SK-N-MC (cell line): ENCODE measurements around the gene SLC9A1.

Experiments
- EZH2 ChIP-seq: fragments of 200-600 bp; sonication (generic); IDR thresholded peaks from one replicate; pipeline ENCODE4 v1.6.1; 2017; ENCODE audit warnings: antibody characterized with exemption
- POLR2AphosphoS5 ChIP-seq: IDR thresholded peaks from 2 replicates; pipeline ENCODE4 v1.6.1; 2012; ENCODE audit warnings: mild to moderate bottlenecking, low read depth, low read length, borderline replicate concordance

DNA sequence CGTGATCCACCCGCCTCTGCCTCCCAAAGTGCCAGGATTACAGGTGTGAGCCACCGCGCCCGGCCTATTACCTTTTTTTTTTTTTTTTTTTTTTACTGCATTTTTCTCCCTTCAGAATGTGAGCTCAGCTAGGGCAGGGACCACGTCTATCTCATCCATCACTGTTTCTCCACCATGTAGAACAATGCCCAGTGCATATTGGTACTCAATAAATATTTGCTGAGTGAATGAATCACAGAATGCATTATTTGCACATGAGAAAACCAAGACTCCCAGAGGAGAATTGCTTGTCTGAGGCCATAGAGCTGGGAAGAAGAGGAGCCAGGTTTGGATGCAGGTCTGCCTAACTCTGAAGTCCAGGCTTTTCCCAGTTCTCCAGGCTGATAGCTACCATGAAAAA lies 8.2 kb upstream of the SLC9A1 start:
- TF ChIP-seq POLR2AphosphoS5 (no peak), EZH2 (no peak)
